Measurements from ENCODE around the gene STK11. TPM values are rescaled to one million over a fixed set of nuclear protein-coding genes. Genes with fewer than 3 reads are reported as not detected.

The STK11 gene
- polyA plus RNA-seq, 2 of the 4 experiments (the other 2 are of a cell fraction): 16.2 to 33.6 TPM

GRCh38 chr19:1249298-1249989, 43.9 kb downstream of the STK11 start:
- peak overlapping the region; percentile 100 for H3K27ac ChIP-seq
- DNase-seq (ENCODE audit: low read depth in 1 of 2, low spot score in 1 of 2) (peak in 1 of 2 experiments; percentile 93), ATAC-seq (peak; percentile 2 to 5; a peak in 4 of 6 replicates), FAIRE-seq (no peak)
- TF ChIP-seq MYC (IDR thresholded peaks at IDR 0.05; ENCODE audit: borderline replicate concordance, low read length) (0 out of 2 replicates have a peak, but pooled peaks have one; percentile 30), POLR2A (IDR thresholded peaks at IDR 0.05; ENCODE audit: low read length) (peak; percentile 91), GATA3 (IDR thresholded peaks at IDR 0.05; ENCODE audit: borderline replicate concordance) (no peak), SMC3 (IDR thresholded peaks at IDR 0.05) (no peak), TP53 (CRISPR knock-in tag; IDR thresholded peaks at IDR 0.05) (0 out of 2 replicates have a peak, but pooled peaks have one; percentile 16), CTCF (IDR thresholded peaks at IDR 0.05) (no peak; the same call in 2 of the 3 replicates), JUN (IDR thresholded peaks at IDR 0.05) (peak; percentile 73 to 77; a peak in 3 of 5 replicates), TFCP2L1 (CRISPR knock-in tag; IDR thresholded peaks at IDR 0.05) (peak; percentile 49; the same call in 1 of the 2 replicates)
- TF ChIP-seq, protein P1, sequence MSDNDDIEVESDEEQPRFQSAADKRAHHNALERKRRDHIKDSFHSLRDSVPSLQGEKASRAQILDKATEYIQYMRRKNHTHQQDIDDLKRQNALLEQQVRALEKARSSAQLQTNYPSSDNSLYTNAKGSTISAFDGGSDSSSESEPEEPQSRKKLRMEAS (IDR thresholded peaks at IDR 0.05): 0 out of 2 replicates have a peak, but pooled peaks have one; percentile 60
- TF ChIP-seq, protein P2, sequence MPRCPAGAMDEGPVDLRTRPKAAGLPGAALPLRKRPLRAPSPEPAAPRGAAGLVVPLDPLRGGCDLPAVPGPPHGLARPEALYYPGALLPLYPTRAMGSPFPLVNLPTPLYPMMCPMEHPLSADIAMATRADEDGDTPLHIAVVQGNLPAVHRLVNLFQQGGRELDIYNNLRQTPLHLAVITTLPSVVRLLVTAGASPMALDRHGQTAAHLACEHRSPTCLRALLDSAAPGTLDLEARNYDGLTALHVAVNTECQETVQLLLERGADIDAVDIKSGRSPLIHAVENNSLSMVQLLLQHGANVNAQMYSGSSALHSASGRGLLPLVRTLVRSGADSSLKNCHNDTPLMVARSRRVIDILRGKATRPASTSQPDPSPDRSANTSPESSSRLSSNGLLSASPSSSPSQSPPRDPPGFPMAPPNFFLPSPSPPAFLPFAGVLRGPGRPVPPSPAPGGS (IDR thresholded peaks at IDR 0.05): peak; percentile 85
- TF ChIP-seq, protein P3, sequence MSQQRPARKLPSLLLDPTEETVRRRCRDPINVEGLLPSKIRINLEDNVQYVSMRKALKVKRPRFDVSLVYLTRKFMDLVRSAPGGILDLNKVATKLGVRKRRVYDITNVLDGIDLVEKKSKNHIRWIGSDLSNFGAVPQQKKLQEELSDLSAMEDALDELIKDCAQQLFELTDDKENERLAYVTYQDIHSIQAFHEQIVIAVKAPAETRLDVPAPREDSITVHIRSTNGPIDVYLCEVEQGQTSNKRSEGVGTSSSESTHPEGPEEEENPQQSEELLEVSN (IDR thresholded peaks at IDR 0.05; ENCODE audit: borderline replicate concordance, low read depth): peak; percentile 74; the same call in 1 of the 2 replicates
- CTCF ChIA-PET: interaction anchor here (1.0 kb wide), 1 partner anchor 17 kb away, joined by 8 read pairs; no protein-coding TSS in a partner anchor
- peak overlapping the region; percentile 97 for H3K4me3 ChIP-seq
- 0% methylated on average over 15 of the region's 102 CpGs for WGBS (ENCODE audit: missing lambda C conversion rate)
- H3K4me1 ChIP-seq: peaks cover 41% of the 10 kb centered on the region
- no peaks in the 10 kb centered on the region for H3K9me3 ChIP-seq
- peak overlapping the region; percentile 100 for H3K4me2 ChIP-seq
- POLR2A ChIA-PET: interaction anchor here (1.0 to 1.2 kb wide), 3 partner anchors 17 to 19 kb away, joined by 4 to 14 read pairs (median 5); no protein-coding TSS in a partner anchor

- peak overlapping the region; percentile 100 for H3K4me2 ChIP-seq
- no peaks in the 10 kb centered on the region for H3K9me3 ChIP-seq
- peak overlapping the region; percentile 100 for H3K27ac ChIP-seq
- H3K4me3 ChIP-seq: peak overlapping the region; percentile 97
- peaks cover 41% of the 10 kb centered on the region for H3K4me1 ChIP-seq
- 7% methylated on average over 3 of the region's 67 CpGs for WGBS (ENCODE audit: missing lambda C conversion rate)
- DNase-seq (ENCODE audit: low read depth in 1 of 2, low spot score in 1 of 2): no peak
- ChIA-PET CTCF (no interaction called here), POLR2A (interaction anchor here (1.2 kb wide), 1 partner anchor 16 kb away, joined by 5 read pairs; no protein-coding TSS in a partner anchor)
- no peak for TF ChIP-seq MAZ (IDR thresholded peaks at IDR 0.05; ENCODE audit: borderline replicate concordance, low read depth, low read length)
- no peak for TF ChIP-seq TFCP2L1 (CRISPR knock-in tag; IDR thresholded peaks at IDR 0.05)
- no peak for TF ChIP-seq KDM1A (IDR thresholded peaks at IDR 0.05; ENCODE audit: low read depth)
- no peak for TF ChIP-seq RAD21 (conservative IDR thresholded peaks at IDR 0.05 in 1 of 2, IDR thresholded peaks at IDR 0.05 in 1 of 2)
- TF ChIP-seq HOXA7 (CRISPR knock-in tag; IDR thresholded peaks at IDR 0.05): no peak
- TF ChIP-seq PHF8 (IDR thresholded peaks at IDR 0.05; ENCODE audit: borderline replicate concordance, low read depth): 0 out of 2 replicates have a peak, but pooled peaks have one; percentile 15
- ATAC-seq: no peak
- no peak for FAIRE-seq
Observed at GRCh38 chr19:1249990-1250436, 44.4 kb downstream of the STK11 start.
